ENCODE results near the gene FFAR3.

DNA sequence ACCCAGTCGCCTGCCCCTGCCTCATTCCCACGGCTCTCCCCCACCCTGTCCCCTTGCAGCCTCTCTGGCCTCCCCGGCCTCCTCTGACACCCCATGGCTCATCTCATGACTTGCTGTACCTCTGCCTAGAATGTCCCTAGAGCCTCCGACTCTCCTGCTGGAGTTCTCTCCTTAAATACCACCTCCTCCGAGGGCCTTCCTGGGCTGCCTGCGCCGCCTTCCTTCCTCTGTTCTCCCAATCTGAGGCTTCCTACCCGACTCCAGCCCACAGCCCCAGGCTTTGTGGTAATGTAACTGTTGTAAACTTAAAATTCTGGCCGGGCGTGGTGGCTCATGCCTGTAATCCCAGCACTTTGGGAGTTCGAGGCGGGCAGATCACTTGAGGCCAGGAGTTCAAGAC lies 40.3 kb downstream of the FFAR3 start:
- TF ChIP-seq, protein P1, sequence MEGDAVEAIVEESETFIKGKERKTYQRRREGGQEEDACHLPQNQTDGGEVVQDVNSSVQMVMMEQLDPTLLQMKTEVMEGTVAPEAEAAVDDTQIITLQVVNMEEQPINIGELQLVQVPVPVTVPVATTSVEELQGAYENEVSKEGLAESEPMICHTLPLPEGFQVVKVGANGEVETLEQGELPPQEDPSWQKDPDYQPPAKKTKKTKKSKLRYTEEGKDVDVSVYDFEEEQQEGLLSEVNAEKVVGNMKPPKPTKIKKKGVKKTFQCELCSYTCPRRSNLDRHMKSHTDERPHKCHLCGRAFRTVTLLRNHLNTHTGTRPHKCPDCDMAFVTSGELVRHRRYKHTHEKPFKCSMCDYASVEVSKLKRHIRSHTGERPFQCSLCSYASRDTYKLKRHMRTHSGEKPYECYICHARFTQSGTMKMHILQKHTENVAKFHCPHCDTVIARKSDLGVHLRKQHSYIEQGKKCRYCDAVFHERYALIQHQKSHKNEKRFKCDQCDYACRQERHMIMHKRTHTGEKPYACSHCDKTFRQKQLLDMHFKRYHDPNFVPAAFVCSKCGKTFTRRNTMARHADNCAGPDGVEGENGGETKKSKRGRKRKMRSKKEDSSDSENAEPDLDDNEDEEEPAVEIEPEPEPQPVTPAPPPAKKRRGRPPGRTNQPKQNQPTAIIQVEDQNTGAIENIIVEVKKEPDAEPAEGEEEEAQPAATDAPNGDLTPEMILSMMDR (IDR thresholded peaks at IDR 0.05) = no peak
- TF ChIP-seq POLR2A (IDR thresholded peaks at IDR 0.05) = no peak
- TF ChIP-seq EP300 (IDR thresholded peaks at IDR 0.05) = no peak
